ENCODE measurements around the gene AOC3. TPM values are rescaled to one million over a fixed set of nuclear protein-coding genes. Genes with fewer than 3 reads are reported as not detected.
A peak's percentile ranks its signal among the peaks of the same experiment; 100 is the strongest.

The AOC3 gene
- total and polyA plus RNA-seq, 4 donors: 2.0 to 18.2 (median 4.7) TPM

DNA sequence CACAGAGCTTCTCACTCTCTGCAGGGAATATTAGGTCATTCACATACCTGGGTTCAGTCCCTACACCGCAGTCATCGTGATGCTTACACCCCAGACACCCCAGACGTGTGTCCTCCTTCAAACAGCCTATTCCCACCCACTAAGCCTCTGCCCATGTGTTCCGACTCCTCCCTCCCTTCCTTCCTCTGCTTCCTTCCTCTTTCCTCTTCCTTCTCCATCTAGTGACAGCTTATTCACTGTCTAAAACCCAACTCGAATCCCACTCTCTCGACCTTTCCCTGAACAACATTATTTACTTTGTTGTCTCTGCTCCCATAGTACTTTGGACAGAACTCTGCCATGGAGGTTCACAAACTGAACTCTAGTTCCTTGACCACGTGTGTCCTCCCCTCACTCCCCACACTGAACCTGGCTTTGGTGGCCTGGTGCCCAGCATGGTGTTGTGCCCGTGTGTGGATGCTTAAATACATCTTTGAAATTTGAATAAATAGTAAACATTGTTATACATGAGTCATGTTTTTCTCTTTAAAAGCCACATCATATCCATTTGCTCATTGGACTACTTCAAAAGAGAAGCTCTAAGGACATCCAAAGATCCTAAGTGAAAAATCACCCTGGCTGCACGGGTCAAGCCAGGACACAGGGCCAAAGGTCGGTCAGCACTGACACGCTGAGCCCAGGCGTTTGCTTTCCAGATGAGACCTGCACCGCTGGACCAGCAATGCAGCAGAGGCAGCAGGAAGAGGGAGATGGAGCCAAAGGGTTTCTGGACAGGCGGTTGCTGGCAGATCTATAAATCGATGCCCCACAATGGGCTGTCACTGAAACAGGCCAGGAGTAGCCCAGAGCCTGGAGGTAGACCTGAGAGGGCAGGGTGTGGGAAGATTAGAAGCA, 35.5 kb downstream of the AOC3 start (continued):
- TF ChIP-seq, protein P1, sequence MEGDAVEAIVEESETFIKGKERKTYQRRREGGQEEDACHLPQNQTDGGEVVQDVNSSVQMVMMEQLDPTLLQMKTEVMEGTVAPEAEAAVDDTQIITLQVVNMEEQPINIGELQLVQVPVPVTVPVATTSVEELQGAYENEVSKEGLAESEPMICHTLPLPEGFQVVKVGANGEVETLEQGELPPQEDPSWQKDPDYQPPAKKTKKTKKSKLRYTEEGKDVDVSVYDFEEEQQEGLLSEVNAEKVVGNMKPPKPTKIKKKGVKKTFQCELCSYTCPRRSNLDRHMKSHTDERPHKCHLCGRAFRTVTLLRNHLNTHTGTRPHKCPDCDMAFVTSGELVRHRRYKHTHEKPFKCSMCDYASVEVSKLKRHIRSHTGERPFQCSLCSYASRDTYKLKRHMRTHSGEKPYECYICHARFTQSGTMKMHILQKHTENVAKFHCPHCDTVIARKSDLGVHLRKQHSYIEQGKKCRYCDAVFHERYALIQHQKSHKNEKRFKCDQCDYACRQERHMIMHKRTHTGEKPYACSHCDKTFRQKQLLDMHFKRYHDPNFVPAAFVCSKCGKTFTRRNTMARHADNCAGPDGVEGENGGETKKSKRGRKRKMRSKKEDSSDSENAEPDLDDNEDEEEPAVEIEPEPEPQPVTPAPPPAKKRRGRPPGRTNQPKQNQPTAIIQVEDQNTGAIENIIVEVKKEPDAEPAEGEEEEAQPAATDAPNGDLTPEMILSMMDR (IDR thresholded peaks at IDR 0.05; ENCODE audit: low read depth, low read length, missing input control): no peak
- peak; percentile 59 to 62 for TF ChIP-seq JUND (IDR thresholded peaks at IDR 0.05)
- TF ChIP-seq FOXA2 (IDR thresholded peaks at IDR 0.05): peak; percentile 81
- TF ChIP-seq, protein P2, sequence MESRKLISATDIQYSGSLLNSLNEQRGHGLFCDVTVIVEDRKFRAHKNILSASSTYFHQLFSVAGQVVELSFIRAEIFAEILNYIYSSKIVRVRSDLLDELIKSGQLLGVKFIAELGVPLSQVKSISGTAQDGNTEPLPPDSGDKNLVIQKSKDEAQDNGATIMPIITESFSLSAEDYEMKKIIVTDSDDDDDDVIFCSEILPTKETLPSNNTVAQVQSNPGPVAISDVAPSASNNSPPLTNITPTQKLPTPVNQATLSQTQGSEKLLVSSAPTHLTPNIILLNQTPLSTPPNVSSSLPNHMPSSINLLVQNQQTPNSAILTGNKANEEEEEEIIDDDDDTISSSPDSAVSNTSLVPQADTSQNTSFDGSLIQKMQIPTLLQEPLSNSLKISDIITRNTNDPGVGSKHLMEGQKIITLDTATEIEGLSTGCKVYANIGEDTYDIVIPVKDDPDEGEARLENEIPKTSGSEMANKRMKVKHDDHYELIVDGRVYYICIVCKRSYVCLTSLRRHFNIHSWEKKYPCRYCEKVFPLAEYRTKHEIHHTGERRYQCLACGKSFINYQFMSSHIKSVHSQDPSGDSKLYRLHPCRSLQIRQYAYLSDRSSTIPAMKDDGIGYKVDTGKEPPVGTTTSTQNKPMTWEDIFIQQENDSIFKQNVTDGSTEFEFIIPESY (IDR thresholded peaks at IDR 0.05): peak; percentile 88

DNA sequence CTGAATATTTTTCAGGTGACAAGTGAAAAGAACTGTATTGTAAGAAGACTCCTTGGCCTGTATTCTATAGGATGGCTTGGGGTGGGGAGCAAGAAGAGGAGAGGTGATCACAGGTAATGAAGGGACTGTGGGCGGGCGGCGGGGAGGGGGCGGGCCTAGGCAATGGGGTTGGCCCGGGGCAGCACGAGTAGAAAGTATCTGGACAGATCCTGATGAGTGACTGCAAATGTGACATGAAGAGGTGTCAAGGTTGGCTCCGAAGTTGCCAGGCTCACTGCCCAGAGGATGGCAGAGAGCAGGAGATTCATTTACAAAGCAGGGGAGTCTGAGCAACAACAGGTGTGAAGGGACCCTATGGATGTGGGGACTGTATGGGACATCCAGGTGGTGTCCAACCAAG, 38.8 kb downstream of the AOC3 start:
- Histone ChIP-seq H3K27ac (ENCODE audit: low read depth in 1 of 2, low read length in 2 of 2) (no peak overlapping the region), H3K36me3 (ENCODE audit: control insufficient read depth in 4 of 4, insufficient read depth in 3 of 4, low read depth in 1 of 4, low read length in 3 of 4) (no peaks in the 10 kb centered on the region), H3K4me1 (ENCODE audit: control insufficient read depth in 4 of 4, insufficient read depth in 4 of 4, low read length in 3 of 4) (peaks cover 24 to 72% (median 55%) of the 10 kb centered on the region in 4 donors), H3K4me3 (ENCODE audit: low read depth in 1 of 3, low read length in 3 of 3) (no peak overlapping the region), H3K9ac (ENCODE audit: low read depth in 1 of 2, low read length in 2 of 2) (no peak overlapping the region), H3K9me3 (ENCODE audit: control insufficient read depth in 4 of 4, low read length in 3 of 4) (no peaks in the 10 kb centered on the region), H3K27me3 (ENCODE audit: control insufficient read depth in 4 of 4, insufficient read depth in 4 of 4, low read length in 3 of 4) (no peaks in the 10 kb centered on the region)
- TF ChIP-seq YY1 (IDR thresholded peaks at IDR 0.05): no peak
- no peak for TF ChIP-seq GABPA (IDR thresholded peaks at IDR 0.05 in 1 of 2, conservative IDR thresholded peaks at IDR 0.05 in 1 of 2)
- TF ChIP-seq, protein P2 (IDR thresholded peaks at IDR 0.05): no peak
- TF ChIP-seq, protein P3, sequence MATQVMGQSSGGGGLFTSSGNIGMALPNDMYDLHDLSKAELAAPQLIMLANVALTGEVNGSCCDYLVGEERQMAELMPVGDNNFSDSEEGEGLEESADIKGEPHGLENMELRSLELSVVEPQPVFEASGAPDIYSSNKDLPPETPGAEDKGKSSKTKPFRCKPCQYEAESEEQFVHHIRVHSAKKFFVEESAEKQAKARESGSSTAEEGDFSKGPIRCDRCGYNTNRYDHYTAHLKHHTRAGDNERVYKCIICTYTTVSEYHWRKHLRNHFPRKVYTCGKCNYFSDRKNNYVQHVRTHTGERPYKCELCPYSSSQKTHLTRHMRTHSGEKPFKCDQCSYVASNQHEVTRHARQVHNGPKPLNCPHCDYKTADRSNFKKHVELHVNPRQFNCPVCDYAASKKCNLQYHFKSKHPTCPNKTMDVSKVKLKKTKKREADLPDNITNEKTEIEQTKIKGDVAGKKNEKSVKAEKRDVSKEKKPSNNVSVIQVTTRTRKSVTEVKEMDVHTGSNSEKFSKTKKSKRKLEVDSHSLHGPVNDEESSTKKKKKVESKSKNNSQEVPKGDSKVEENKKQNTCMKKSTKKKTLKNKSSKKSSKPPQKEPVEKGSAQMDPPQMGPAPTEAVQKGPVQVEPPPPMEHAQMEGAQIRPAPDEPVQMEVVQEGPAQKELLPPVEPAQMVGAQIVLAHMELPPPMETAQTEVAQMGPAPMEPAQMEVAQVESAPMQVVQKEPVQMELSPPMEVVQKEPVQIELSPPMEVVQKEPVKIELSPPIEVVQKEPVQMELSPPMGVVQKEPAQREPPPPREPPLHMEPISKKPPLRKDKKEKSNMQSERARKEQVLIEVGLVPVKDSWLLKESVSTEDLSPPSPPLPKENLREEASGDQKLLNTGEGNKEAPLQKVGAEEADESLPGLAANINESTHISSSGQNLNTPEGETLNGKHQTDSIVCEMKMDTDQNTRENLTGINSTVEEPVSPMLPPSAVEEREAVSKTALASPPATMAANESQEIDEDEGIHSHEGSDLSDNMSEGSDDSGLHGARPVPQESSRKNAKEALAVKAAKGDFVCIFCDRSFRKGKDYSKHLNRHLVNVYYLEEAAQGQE (IDR thresholded peaks at IDR 0.05): no peak
- TF ChIP-seq RAD21 (IDR thresholded peaks at IDR 0.05): no peak
- WGBS: 84% methylated on average over 7 of the region's 7 CpGs
- no peak for DNase-seq (ENCODE audit: low spot score)

Measured in liver (tissue), 9 donors.